Aorta (tissue), 5 donors: ENCODE measurements around the gene PICK1. TPM values are rescaled to one million over a fixed set of nuclear protein-coding genes. Genes with fewer than 3 reads are reported as not detected.
"Not testable (repeated sequence)": the region's sequence is repeated elsewhere in the genome, so short reads cannot be mapped to it uniquely, and the experiment has no call there.

Experiments used
- ATAC-seq: fragments of 200-7000 bp; cut with Tn5 transposase; one replicate; pipeline ENCODE4 v1.9.1; 2022; ENCODE audit warnings: moderate library complexity; ENCODE audit not compliant: low FRiP score
- DNase-seq, 2 donors: peaks; one replicate each; pipeline ENCODE4 v3.0.0-alpha.2; 2020
- H3K27ac ChIP-seq, 2 donors: one replicate each; pipeline ENCODE4 v1.5.1; 2013; ENCODE audit warnings: low read length in 2 of 2, mild to moderate bottlenecking in 2 of 2, moderate library complexity in 2 of 2, control low read depth in 1 of 2, inconsistent platforms in 1 of 2, low read depth in 1 of 2
- H3K27me3 ChIP-seq, 2 donors: one replicate each; pipeline ENCODE4 v1.6.1; 2013; ENCODE audit warnings: control low read depth in 1 of 2, low read length in 1 of 2, mild to moderate bottlenecking in 1 of 2, moderate library complexity in 1 of 2; ENCODE audit not compliant: insufficient read depth in 2 of 2, control insufficient read depth in 1 of 2
- H3K36me3 ChIP-seq, 2 donors: one replicate each; pipeline ENCODE4 v1.6.1; 2013; ENCODE audit warnings: control low read depth in 1 of 2, low read length in 1 of 2, mild to moderate bottlenecking in 1 of 2; ENCODE audit not compliant: insufficient read depth in 2 of 2, control insufficient read depth in 1 of 2
- H3K4me1 ChIP-seq, 2 donors: one replicate each; pipeline ENCODE4 v1.6.1; 2013; ENCODE audit warnings: low read length in 2 of 2, control low read depth in 1 of 2, mild to moderate bottlenecking in 1 of 2, moderate library complexity in 1 of 2; ENCODE audit not compliant: insufficient read depth in 2 of 2, control insufficient read depth in 1 of 2
- H3K4me3 ChIP-seq, 2 donors: one replicate each; pipeline ENCODE4 v1.5.1; 2013; ENCODE audit warnings: low read length in 2 of 2, control low read depth in 1 of 2, mild to moderate bottlenecking in 1 of 2
- H3K9me3 ChIP-seq: one replicate; pipeline ENCODE4 v1.6.1; 2013; ENCODE audit warnings: mild to moderate bottlenecking, low read length; ENCODE audit not compliant: control insufficient read depth
- WGBS, 2 donors: extraction: QIAGEN DNeasy Blood & Tissue Kit; methylation state at CpG; one replicate each; pipeline ENCODE4 v1.1.7; 2013; 5-methylcytosine and 5-hydroxymethylcytosine counted together
- intact Hi-C, 2 donors: fragments of 100-400 bp; cut with DNase I; formaldehyde crosslinking; loops; one replicate each; pipeline versions ENCODE4 v1.14.2 to v1.15.0; 2022
- polyA plus RNA-seq, 2 donors: library from polyadenylated mRNA; stranded (reverse); fragments of 200-250 nt; gene quantifications; one replicate each; pipeline ENCODE4 v1.2.3, GENCODE V29; 2013
- total RNA-seq, 2 donors: library from RNA; stranded (reverse); fragmentation: NEBNext Ultra II Directional; extraction: Animal tissue kit (Norgen Biotek cat#: 25700); gene quantifications; one replicate each; pipeline ENCODE4 v1.2.1, GENCODE V29; 2021
- donor health status: healthy with polysubstance abuse.
- donor health status: Bipolar disorder and iron deficiency.
- donor health status: DM: no; HTN: no; CAD: no.
- donor health status: DM: no; HTN: no; CAD: no.
- donor health status: DM: yes; HTN: yes; CAD: no.

Gene PICK1
- total and polyA plus RNA-seq, 4 donors: 9.5 to 46.2 (median 25.7) TPM

- H3K4me3 ChIP-seq, H3K27me3 ChIP-seq, H3K27ac ChIP-seq, H3K4me1 ChIP-seq, H3K9me3 ChIP-seq, ATAC-seq, DNase-seq, H3K36me3 ChIP-seq: not testable (repeated sequence)
- intact Hi-C loops: loop anchor here in 1 of 2 donors (5.0 kb wide), 1 partner anchor 234 kb away; no protein-coding TSS in a partner anchor
- WGBS, 2 donors: 93 to 96% methylated on average over 2 of the region's 2 CpGs
These were observed 61.5 kb downstream of the PICK1 start for GRCh38 chr22:38118747-38119146.

GRCh38 chr22:38120359-38121110 is 63.3 kb downstream of the PICK1 start:
- WGBS, 2 donors: 91 to 94% methylated on average over 28 of the region's 28 CpGs
- intact Hi-C loops: no loop called here
- no peaks in the 10 kb centered on the region for H3K4me1 ChIP-seq
- DNase-seq (peak in 1 of 2 donors; percentile 40), ATAC-seq (no peak)
- H3K27me3 ChIP-seq: no peaks in the 10 kb centered on the region
- H3K27ac ChIP-seq: no peak overlapping the region
- H3K36me3 ChIP-seq: no peaks in the 10 kb centered on the region
- no peaks in the 10 kb centered on the region for H3K9me3 ChIP-seq
- no peak overlapping the region for H3K4me3 ChIP-seq

GRCh38 chr22:38122616-38123015 is 65.4 kb downstream of the PICK1 start:
- Histone ChIP-seq H3K27me3 (no peaks in the 10 kb centered on the region), H3K4me1 (no peaks in the 10 kb centered on the region), H3K36me3 (no peaks in the 10 kb centered on the region), H3K9me3 (no peaks in the 10 kb centered on the region), H3K27ac (no peak overlapping the region), H3K4me3 (no peak overlapping the region)
- DNase-seq (no peak), ATAC-seq (no peak)
- WGBS, 2 donors: 78 to 85% methylated on average over 6 of the region's 6 CpGs
- intact Hi-C loops: no loop called here

- no peak for DNase-seq
- no peak overlapping the region for H3K27ac ChIP-seq
- intact Hi-C loops: no loop called here
- 94 to 95% methylated on average over 21 of the region's 21 CpGs for WGBS, 2 donors
- no peaks in the 10 kb centered on the region for H3K27me3 ChIP-seq
- no peak overlapping the region for H3K4me3 ChIP-seq
- no peaks in the 10 kb centered on the region for H3K36me3 ChIP-seq
- ATAC-seq: no peak
- no peaks in the 10 kb centered on the region for H3K4me1 ChIP-seq
- H3K9me3 ChIP-seq: no peaks in the 10 kb centered on the region
These were observed 67.2 kb downstream of the PICK1 start for GRCh38 chr22:38124236-38124974.

GRCh38 chr22:38125038-38125610 is 67.9 kb downstream of the PICK1 start:
- no peak overlapping the region for H3K4me3 ChIP-seq
- ATAC-seq (no peak), DNase-seq (peak in 1 of 2 donors; percentile 6)
- H3K27me3 ChIP-seq: no peaks in the 10 kb centered on the region
- intact Hi-C loops: no loop called here
- no peaks in the 10 kb centered on the region for H3K36me3 ChIP-seq
- H3K9me3 ChIP-seq: no peaks in the 10 kb centered on the region
- no peaks in the 10 kb centered on the region for H3K4me1 ChIP-seq
- H3K27ac ChIP-seq: no peak overlapping the region
- 94% methylated on average over 14 of the region's 14 CpGs for WGBS, 2 donors

Other genes with a start within 250 kb of the PICK1 start
- 1 to 10 TPM; 4.4 to 5.8 TPM for gene GCAT, start 249.5 kb upstream of the PICK1 start, total RNA-seq
- gene GCAT, start 249.5 kb upstream of the PICK1 start, polyA plus RNA-seq: 10 to 100 TPM in 1 of 2 donors, 1 to 10 TPM in 1; 6.9 to 21.4 TPM
- not detected for gene GALR3, start 234.0 kb upstream of the PICK1 start, total RNA-seq
- under 1 TPM in 1 of 2 donors, not detected in 1; 0.28 TPM for gene GALR3, start 234.0 kb upstream of the PICK1 start, polyA plus RNA-seq
- gene ANKRD54, start 213.1 kb upstream of the PICK1 start, total RNA-seq: 10 to 100 TPM; 11.0 to 16.7 TPM
- 10 to 100 TPM; 12.4 to 17.3 TPM for gene ANKRD54, start 213.1 kb upstream of the PICK1 start, polyA plus RNA-seq
- 100 to 1,000 TPM; 276 to 356 TPM for gene EIF3L, start 208.0 kb upstream of the PICK1 start, total RNA-seq
- gene EIF3L, start 208.0 kb upstream of the PICK1 start, polyA plus RNA-seq: 100 to 1,000 TPM; 307 to 366 TPM
- 10 to 100 TPM; 24.2 to 39.3 TPM for gene MICALL1, start 151.1 kb upstream of the PICK1 start, total RNA-seq
- 10 to 100 TPM in 1 of 2 donors, 1 to 10 TPM in 1; 7.0 to 12.8 TPM for gene MICALL1, start 151.1 kb upstream of the PICK1 start, polyA plus RNA-seq
- not detected for gene C22orf23, start 103.8 kb upstream of the PICK1 start, total RNA-seq
- gene C22orf23, start 103.8 kb upstream of the PICK1 start, polyA plus RNA-seq: under 1 TPM in 1 of 2 donors, not detected in 1; 0.18 TPM
- 10 to 100 TPM; 45.9 to 46.2 TPM for gene POLR2F, start 103.7 kb upstream of the PICK1 start, total RNA-seq
- gene POLR2F, start 103.7 kb upstream of the PICK1 start, polyA plus RNA-seq: 100 to 1,000 TPM; 150 to 169 TPM
- 1 to 10 TPM; 2.6 to 5.9 TPM for gene SOX10, start 72.8 kb upstream of the PICK1 start, total RNA-seq
- gene SOX10, start 72.8 kb upstream of the PICK1 start, polyA plus RNA-seq: under 1 TPM in 1 of 2 donors, not detected in 1; 0.08 TPM
- gene SLC16A8, start 26.8 kb downstream of the PICK1 start, total RNA-seq: under 1 TPM in 1 of 2 donors, not detected in 1; 0.81 TPM
- under 1 TPM; 0.25 to 0.72 TPM for gene SLC16A8, start 26.8 kb downstream of the PICK1 start, polyA plus RNA-seq
- under 1 TPM; 0.26 to 0.48 TPM for gene BAIAP2L2, start 53.3 kb downstream of the PICK1 start, total RNA-seq
- gene BAIAP2L2, start 53.3 kb downstream of the PICK1 start, polyA plus RNA-seq: 10 to 100 TPM in 1 of 2 donors, 1 to 10 TPM in 1; 2.3 to 11.9 TPM
- gene PLA2G6, start 124.4 kb downstream of the PICK1 start, total RNA-seq: 10 to 100 TPM; 25.0 to 25.8 TPM
- gene PLA2G6, start 124.4 kb downstream of the PICK1 start, polyA plus RNA-seq: 10 to 100 TPM in 1 of 2 donors, 1 to 10 TPM in 1; 8.8 to 74.1 TPM
- gene MAFF, start 144.6 kb downstream of the PICK1 start, total RNA-seq: 100 to 1,000 TPM in 1 of 2 donors, 10 to 100 TPM in 1; 73.1 to 145 TPM
- gene MAFF, start 144.6 kb downstream of the PICK1 start, polyA plus RNA-seq: 10 to 100 TPM; 57.4 to 86.8 TPM
- gene TMEM184B, start 215.6 kb downstream of the PICK1 start, total RNA-seq: 10 to 100 TPM; 96.3 to 96.9 TPM
- 10 to 100 TPM; 17.2 to 46.8 TPM for gene TMEM184B, start 215.6 kb downstream of the PICK1 start, polyA plus RNA-seq